NT2/D1 (cell line): ENCODE data around the gene STK24.

ENCODE experiments used
- DNase-seq: peaks from one replicate; pipeline ENCODE4 v3.0.0-alpha.2; 2011; ENCODE audit warnings: low read depth, low spot score
- H3K27me3 ChIP-seq: 2 replicates; pipeline ENCODE4 v1.6.0; 2011; ENCODE audit warnings: mild to moderate bottlenecking; ENCODE audit not compliant: insufficient read length, insufficient read depth
- H3K36me3 ChIP-seq: 2 replicates; pipeline ENCODE4 v1.6.1; 2011; ENCODE audit warnings: mild to moderate bottlenecking, low read length, mixed read lengths; ENCODE audit not compliant: insufficient read depth, insufficient read length
- H3K4me1 ChIP-seq: 2 replicates; pipeline ENCODE4 v1.5.1; 2011; ENCODE audit not compliant: insufficient read depth, insufficient read length
- H3K4me3 ChIP-seq: 2 replicates; pipeline ENCODE4 v1.5.1; 2011; ENCODE audit warnings: low read depth; ENCODE audit not compliant: insufficient read length
- H3K9ac ChIP-seq: 2 replicates; pipeline ENCODE4 v1.6.0; 2011; ENCODE audit warnings: low read depth; ENCODE audit not compliant: insufficient read length
- H3K9me3 ChIP-seq: 2 replicates; pipeline ENCODE4 v1.5.1; 2011; ENCODE audit warnings: mild to moderate bottlenecking, low read length; ENCODE audit not compliant: insufficient read depth
- SUZ12 ChIP-seq: IDR thresholded peaks from 2 replicates; pipeline ENCODE4 v1.6.1; 2011; ENCODE audit not compliant: insufficient read length, insufficient read depth; ENCODE audit errors: extremely low read depth
- YY1 ChIP-seq: IDR thresholded peaks from 2 replicates; pipeline ENCODE4 v1.6.1; 2011; ENCODE audit not compliant: insufficient read length, insufficient read depth
- ZNF274 ChIP-seq: IDR thresholded peaks from 2 replicates; pipeline ENCODE4 v1.6.1; 2011; ENCODE audit warnings: mild to moderate bottlenecking, low read depth, low read length

Gene STK24

GRCh38 chr13:98482476-98483444, 94.1 kb downstream of the STK24 start:
- no peak for TF ChIP-seq ZNF274
- no peak for TF ChIP-seq SUZ12
- no peak for TF ChIP-seq YY1
- no peak overlapping the region for H3K9ac ChIP-seq
- no peaks in the 10 kb centered on the region for H3K27me3 ChIP-seq
- H3K4me1 ChIP-seq: peaks cover 24% of the 10 kb centered on the region
- H3K4me3 ChIP-seq: no peak overlapping the region
- DNase-seq: no peak
- H3K36me3 ChIP-seq: peaks cover 5% of the 10 kb centered on the region
- no peaks in the 10 kb centered on the region for H3K9me3 ChIP-seq

DNA sequence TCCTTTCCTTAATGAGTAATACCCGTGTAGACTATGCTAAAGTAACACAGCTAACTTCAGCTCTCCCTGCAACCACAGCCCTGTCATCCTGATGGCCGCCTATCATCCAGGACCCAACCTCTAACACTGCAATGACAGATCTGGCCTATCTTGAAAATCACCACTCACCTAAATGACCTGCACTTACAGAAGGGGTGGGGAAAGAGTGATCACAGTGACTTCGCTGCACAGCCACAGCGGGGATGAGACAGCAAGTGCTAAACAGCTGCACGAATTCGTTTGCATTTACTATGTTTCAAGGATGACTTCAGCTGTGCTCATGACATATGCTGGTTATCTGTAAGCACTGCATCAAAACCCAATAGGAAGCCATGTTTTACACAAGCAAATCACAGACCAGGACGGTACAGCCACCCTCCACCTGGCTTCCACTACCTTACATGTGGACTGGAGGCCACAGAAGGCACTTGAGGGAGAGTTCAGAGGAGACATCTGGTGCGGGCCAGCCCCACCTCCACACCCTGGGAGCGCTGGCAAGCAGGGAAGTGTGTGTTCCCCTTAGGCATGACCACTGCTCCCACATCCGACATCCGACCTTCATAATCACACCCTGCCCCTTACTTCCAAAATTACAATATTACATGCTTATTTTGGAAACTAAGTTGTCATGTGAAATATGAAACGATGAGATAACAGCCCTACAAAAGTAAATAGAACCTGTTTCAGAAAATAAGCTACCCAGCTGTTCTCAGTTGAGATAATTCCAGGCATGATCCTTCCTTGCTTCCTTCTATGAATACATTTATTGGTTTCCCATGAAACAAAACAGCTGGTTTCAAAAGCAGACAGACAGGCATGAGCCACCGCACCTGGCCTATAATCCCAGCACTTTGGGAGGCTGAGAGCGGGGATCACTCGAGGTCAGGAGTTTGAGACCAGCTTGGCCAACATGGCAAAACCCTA, 95.7 kb downstream of the STK24 start:
- no peaks in the 10 kb centered on the region for H3K9me3 ChIP-seq
- DNase-seq: no peak
- H3K4me3 ChIP-seq: no peak overlapping the region
- H3K27me3 ChIP-seq: no peaks in the 10 kb centered on the region
- no peak overlapping the region for H3K9ac ChIP-seq
- H3K4me1 ChIP-seq: peaks cover 26% of the 10 kb centered on the region
- H3K36me3 ChIP-seq: peaks cover 5% of the 10 kb centered on the region
- TF ChIP-seq ZNF274: no peak
- no peak for TF ChIP-seq YY1
- TF ChIP-seq SUZ12: no peak

DNA sequence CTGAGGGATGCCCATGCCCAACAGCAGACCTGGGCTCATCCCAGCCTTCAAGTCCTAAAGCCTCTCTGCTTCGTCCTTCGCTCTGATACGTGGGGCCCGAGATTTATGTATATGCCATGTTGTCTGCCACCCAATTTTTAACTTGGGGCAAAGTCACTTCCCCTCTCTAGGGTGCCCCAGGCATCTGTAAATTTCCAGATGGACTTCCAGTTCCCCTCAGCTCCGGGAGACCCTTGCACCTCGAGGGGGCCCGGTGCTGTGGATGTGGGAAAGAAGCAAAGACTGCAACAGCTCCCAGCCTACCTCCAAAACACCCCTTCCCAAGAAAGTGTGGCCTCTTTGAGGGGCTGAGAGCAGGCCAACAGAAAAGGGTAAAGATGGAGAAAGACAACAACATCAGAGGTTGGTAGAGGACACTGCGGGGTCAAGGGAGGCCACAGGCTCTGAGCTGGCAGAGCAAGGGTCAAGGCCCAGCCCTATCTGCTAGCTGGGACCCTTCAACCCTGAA, 97.4 kb downstream of the STK24 start:
- H3K4me1 ChIP-seq: peaks cover 19% of the 10 kb centered on the region
- TF ChIP-seq YY1 (no peak), ZNF274 (no peak), SUZ12 (no peak)

DNA sequence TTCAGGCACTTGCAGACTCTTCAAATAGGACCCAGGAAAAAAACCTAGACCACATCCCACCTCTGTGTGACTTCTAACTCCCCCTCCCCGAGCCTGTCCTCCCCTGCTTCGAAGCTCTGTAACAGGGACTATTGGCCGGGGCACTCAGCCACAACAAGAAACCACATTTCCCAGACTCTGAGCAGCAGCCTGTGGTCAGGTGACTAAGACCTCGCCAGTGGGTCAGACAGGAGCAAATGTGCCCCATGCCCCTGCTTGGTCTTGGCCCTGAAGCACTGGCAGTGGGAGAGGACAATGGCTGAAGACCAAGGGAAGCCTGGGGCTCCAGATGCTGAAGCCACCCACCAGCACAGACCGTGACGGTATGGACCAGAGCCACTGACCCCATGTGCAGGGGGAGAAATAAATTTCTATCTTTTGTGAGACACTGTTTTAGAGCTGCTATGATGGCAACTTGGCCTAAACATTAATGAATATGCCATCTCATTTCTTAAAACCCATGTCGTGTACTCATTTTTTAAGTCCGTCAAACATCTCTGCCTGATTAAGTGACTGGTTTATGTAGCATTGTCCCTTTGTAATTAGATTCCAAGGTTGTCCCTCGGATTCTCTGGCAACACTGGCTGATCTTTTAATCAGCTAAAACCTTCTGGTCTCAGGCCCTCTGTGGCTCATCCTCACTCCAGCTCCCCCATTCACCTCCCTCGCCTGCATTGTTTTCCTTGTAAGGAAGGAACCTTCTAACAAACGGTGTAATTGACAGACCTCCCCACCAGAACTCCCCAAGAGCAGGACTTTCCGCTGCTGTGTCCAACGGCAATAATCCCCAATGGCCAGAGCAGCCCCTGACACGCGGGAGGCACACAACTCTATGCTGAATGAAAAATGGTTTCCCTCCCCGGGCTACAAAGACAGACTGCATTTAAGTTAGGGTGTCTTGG, 98.4 kb downstream of the STK24 start:
- no peak for DNase-seq
- Histone ChIP-seq H3K9me3 (no peaks in the 10 kb centered on the region), H3K4me3 (no peak overlapping the region), H3K9ac (no peak overlapping the region), H3K27me3 (no peaks in the 10 kb centered on the region), H3K36me3 (peaks cover 20% of the 10 kb centered on the region), H3K4me1 (peaks cover 15% of the 10 kb centered on the region)
- TF ChIP-seq ZNF274 (no peak), YY1 (no peak), SUZ12 (no peak)

More for the DNA sequence above, 97.4 kb downstream of the STK24 start:
- Histone ChIP-seq H3K9me3 (no peaks in the 10 kb centered on the region), H3K27me3 (no peaks in the 10 kb centered on the region), H3K9ac (no peak overlapping the region), H3K36me3 (peaks cover 11% of the 10 kb centered on the region), H3K4me3 (no peak overlapping the region)
- DNase-seq: no peak

- peak overlapping the region; percentile 56 for H3K9ac ChIP-seq
- no peaks in the 10 kb centered on the region for H3K9me3 ChIP-seq
- no peaks in the 10 kb centered on the region for H3K27me3 ChIP-seq
- H3K36me3 ChIP-seq: peaks cover 31% of the 10 kb centered on the region
- H3K4me1 ChIP-seq: peaks cover 15% of the 10 kb centered on the region
- no peak overlapping the region for H3K4me3 ChIP-seq
- DNase-seq: no peak
- TF ChIP-seq ZNF274: no peak
- no peak for TF ChIP-seq YY1
- TF ChIP-seq SUZ12: no peak
Measured at GRCh38 chr13:98476538-98476966, 100.4 kb downstream of the STK24 start.

DNA sequence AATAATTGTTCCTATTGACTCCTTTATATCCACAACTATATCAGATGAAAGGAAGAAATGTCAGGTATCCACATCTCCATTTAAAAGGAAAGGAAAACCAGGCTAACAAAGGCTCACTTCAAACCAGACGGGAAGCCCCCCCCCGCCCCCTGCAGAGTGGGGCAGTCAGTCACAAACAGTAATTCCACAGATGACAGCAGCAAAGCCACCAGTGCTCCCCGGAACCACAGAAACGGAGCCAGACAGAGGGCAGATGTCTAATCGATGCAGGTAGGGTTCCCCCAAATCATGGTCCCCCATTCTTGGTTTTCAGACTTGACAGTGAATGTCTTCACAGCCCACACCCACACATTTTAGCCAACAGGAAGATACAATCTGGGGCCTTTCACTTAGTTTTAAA, 100.8 kb downstream of the STK24 start:
- H3K9me3 ChIP-seq: no peaks in the 10 kb centered on the region
- no peak for DNase-seq
- H3K9ac ChIP-seq: peak overlapping the region; percentile 56
- no peak overlapping the region for H3K4me3 ChIP-seq
- H3K27me3 ChIP-seq: no peaks in the 10 kb centered on the region
- H3K36me3 ChIP-seq: peaks cover 33% of the 10 kb centered on the region
- H3K4me1 ChIP-seq: peaks cover 12% of the 10 kb centered on the region
- TF ChIP-seq ZNF274 (no peak), SUZ12 (no peak), YY1 (no peak)
